GM04503 (cell line): ENCODE results near the gene PPP2R5E.
A peak's percentile ranks its signal among the peaks of the same experiment; 100 is the strongest.
"Not testable (repeated sequence)": the region's sequence is repeated elsewhere in the genome, so short reads cannot be mapped to it uniquely, and the experiment has no call there.

Experiments
- DNase-seq: peaks from one replicate; pipeline ENCODE4 v3.0.0-alpha.2; 2012; ENCODE audit warnings: low read depth

The PPP2R5E gene

DNA sequence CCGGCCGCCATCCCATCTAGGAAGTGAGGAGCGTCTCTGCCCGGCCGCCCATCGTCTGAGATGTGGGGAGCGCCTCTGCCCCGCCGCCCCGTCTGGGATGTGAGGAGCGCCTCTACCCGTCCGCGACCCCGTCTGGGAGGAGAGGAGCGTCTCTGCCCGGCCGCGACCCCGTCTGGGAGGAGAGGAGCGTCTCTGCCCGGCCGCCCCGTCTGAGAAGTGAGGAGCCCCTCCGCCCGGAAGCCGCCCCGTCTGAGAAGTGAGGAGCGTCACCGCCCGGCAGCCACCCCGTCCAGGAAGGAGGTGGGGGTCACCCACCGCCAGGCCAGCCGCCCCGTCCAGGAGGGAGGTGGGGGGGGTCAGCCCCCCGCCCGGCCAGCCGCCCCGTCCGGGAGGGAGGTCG, 20.7 kb downstream of the PPP2R5E start:
- DNase-seq: not testable (repeated sequence)

DNA sequence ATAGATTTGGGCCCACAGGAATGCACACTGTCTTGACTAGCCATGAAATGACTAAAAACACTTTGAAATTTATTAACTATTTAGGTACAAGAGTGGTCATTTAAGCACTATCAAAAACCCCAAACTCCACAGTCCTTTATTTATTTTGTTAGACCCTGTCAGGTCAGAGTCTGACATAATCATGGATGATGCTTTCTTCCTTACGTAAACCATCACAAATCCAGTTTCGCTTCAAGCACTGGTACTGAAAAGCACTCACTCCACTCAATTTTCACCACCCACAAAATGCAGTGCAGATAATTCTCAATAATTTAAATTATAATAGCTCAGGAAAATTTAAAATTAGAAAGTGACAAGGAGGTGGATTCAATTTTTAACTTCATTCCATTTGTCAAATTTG, 25.8 kb downstream of the PPP2R5E start:
- DNase-seq: no peak

DNA sequence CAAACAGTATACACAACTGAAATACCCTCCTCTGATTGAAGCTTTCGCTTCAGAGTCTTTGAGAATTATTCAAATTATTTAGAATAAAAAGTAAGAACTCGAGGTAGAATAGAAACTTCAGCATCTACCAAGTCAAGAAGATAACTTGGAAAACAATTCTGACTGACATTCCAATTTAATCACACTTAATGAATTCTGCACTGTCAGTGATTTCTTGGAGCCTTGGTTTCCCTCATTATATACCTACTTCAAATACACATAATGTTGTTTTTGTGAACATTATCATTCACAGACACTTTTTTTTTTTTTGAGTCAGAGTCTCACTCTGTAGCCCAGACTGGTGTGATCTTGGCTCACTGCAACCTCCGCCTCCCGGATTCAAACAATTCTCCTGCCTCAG, 27.9 kb downstream of the PPP2R5E start:
- no peak for DNase-seq

DNA sequence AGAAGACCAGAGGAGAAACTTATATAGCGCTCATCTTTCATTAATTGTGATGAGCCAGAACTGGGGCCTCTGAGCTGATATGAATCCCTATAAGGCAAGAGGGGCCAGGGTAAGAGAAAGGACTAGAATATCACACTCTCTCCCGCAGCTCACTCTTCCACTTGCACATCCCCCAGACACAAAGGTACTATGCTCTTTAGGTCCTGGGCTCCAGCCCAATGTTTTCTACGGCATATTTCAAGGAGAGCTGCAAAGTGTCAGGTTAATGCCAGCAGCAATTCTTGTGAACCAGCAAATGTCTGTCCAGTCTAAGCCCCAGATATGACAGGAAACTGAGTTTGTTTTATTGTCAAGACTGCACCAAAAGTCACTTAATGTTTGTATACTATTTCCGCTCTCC, 29.4 kb downstream of the PPP2R5E start:
- DNase-seq: no peak

DNA sequence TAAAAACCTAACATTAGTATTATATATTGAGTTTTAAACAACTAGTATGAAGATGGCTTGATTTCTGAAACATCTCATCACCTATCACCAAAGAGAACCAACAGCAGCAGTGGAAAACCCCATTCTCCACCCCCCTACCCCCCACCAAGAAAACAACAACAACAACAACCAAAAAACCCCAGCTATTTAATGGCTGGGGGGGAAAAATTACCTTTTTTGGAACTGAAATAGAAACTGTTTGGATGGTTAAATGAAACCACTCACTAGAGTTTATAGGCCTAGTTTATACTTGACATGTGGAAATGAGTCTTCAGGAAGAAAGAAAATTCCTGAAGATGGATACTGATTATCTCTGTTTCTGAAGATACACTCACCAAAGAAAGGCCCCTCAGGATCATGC, 30.3 kb downstream of the PPP2R5E start:
- no peak for DNase-seq

DNA sequence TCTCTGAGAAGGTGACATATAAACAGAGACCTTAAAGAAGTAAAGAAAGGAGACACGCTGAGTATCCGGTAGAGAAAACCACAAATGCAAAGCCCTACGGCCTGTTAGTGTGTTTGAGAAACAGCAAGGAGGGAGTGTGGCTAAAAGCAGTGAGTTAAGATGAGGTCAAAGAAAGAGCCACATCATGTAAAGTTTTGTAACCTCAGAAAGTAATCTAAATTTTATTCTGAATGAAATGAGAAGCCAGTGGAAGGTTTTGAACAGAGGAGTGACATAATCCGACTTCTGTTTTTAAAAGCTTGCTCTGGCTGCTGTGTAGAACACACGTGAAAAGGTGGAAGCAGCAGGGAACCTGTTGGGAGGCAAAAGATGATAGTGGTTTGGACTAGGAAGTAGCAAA, 32.6 kb downstream of the PPP2R5E start:
- no peak for DNase-seq

DNA sequence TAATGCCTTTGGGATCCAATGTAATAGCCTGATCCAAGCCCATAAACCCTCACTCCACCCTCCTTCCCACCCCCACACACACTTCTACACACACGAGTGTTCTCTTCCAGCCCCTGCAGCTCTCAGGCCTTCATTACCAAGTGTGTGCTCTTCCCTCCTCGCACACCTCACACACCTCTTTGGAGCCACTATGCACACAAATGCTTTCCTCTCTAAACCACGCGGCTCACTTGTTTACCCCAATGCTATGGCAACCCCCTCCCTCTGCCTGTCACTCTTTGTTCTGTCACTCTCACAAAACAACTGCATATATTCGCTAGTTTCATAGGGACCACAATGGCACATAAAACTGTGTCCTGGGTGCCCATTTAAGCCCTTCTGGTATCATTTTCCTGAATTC, 35.1 kb downstream of the PPP2R5E start:
- no peak for DNase-seq

DNA sequence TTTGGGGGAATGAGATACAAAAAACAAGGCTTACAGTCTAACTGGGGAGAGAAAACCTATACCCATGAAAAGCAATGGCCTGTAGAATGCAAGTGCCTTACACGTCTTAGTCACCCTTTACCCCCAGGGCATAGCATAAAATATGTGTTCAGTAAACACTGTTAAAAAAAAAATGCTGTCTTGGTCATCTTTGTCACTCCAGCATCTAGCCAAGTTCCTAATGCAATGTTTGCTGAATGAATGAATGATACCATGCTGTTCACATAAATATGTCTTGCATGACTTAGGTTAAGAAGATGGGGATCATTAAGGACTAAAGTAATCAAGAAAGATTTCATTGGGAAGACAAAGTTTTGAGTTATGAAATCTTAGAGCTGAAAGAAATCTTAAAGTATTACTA, 38.5 kb downstream of the PPP2R5E start:
- DNase-seq: no peak

DNA sequence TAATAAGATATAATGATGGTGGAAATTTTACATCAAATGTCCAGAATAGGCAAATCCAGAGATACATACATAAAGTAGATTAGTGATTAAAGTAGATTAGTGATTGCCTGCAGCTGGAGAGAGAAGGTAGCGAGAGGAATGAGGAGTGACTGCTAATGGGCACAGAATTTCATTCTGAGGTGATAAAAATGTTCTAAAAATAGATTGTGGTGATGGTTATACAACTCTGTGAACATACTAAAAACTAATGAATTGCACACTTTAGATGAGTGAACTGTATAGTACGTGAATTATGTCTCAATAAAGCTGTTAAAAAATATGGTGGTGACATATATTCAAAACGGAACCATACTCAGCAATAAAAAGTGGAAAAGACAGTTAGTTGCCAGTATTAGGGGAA, 41.7 kb downstream of the PPP2R5E start:
- no peak for DNase-seq

DNA sequence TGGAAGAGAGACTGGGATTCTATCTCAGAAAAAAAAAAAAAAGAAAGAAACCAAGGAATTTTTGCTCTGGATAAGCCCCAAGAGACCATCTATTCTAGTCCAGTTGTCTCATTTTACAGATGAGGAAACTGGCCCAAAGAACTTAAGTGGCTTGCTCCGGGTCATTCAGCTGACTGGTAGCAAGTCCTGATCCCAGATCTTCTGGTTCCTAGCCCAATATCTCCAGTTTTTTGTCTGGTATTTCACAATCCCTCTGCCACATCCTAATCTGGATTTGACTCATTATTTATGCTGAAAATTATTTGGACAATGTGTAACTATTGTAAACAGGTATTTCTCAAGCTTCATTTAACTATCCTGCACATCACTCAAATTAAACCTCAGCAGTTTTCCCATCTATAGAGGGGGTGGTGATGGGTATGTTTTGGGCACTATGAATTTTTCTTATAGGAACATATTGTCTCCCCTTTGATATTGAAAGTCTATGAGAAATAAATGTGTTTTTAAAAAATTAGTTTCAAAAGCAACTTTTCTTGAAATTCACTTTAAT, 43.4 kb downstream of the PPP2R5E start:
- DNase-seq: peak; percentile 42

DNA sequence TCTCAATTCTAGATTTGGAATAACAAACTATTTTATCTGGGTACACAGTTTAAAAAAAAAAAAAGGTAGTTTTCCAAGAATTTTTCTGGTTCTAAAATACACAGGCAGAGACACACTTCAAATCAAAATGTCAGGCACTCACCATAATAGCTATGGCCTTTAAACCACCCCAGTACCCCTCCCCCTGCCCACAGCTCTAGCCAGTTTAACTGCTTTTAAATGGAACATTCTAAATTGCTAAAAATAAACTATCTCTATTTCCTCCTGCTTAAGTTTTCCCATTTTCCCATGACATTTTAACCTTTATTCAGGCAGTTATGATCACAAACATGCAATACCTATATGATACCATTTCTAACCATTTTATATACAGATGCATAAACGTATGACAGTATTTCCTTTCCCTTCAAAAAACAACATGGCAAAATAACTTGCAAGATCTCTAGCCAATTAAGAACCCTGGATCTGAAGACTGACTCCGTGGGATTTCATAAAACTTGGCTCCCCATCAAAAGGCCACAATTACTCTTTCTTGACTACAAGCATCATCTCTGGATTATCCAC, 46.3 kb downstream of the PPP2R5E start:
- no peak for DNase-seq

DNA sequence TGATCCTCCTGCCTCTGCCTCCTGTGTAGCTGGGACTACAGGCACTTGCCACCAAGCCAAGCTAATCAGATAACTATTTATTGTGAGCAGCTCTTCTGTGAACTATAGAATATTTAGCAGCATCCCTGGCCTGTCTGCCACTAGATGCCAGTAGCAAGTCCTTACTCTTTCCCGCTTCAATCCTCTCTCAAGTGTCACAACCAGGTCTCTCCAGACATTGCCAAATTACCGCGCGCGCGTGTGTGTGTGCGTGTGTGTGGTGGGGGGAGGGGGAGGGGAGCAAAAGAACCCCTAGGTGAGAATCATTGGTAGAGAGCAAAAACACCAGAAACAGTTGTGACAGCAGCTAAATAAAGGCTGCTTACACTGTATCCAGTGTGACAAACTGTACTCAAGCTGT, 49.9 kb downstream of the PPP2R5E start:
- DNase-seq: no peak

DNA sequence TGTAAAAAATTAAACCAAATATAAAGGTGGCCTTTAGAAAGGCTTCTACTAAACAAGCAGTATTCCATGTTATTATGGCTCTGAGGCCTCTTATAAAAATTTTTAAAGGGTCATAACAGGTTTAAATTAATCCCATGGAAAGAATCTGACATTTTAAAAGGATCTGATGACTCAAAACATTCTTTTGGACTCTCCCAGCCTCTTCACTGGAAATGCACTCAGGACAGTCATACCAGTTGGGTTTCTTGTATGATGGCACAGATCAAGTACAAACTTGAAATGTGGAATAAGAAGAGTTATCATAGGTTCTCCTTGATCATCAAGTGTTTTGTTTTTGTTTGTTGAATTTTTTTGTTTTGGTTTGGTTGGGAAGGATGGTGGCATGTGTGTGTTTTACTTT, 50.8 kb downstream of the PPP2R5E start:
- DNase-seq: peak; percentile 68

DNA sequence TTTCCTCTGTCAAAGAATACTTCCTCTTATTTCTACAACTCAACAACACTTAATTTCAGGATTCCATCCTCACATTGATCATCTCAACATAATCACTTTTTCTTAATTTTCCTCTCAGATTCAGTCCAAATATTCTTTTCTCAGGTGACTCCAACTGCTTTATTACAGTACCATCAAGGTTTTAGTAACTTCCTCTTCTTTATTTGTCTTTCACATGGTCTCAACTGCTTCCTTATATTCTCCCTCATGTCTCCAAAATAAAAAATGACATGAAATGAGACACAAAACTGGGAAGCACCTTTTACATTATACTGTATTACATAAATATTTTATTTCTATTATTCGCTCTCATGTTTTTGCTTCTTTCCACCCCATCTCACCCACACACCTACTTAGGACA, 55.5 kb downstream of the PPP2R5E start:
- DNase-seq: no peak

DNA sequence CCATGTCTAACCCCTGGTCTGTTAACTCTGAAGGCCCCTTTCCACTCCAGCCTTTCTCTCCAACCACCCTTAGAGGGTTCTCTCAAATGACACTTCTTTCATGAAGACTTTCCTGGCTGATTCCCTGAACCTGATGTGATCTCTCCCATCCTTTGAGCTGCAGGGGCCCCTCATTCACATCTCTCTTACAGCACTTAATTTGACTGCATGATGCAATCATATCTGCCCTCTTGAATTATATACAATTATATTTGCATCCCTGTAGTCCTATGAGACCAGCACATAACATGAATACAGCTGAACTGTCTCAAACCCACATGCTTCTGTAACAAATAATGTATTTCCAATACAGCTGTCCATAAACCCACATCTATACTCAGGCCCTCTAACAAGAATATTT, 56.4 kb downstream of the PPP2R5E start:
- DNase-seq: no peak

DNA sequence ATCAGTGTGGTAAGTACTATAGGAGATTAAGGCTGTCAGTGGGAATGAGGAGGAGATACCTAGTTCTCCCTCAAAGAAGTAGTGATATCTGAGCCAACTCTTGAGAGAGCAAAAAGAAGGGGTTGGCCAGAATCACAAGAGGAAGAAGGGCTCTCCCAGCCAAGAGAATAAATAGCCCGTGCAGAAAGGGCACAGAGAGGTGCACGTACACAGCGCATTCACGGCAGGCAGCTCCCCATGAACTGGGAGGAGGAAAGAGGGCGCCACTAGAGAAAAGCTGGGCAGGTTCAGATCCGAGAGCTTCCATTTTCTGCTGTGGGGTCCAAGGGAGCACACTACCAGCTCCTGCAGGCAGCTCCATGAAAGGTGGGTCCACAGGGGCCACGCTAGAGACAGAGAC, 59.9 kb downstream of the PPP2R5E start:
- DNase-seq: no peak

DNA sequence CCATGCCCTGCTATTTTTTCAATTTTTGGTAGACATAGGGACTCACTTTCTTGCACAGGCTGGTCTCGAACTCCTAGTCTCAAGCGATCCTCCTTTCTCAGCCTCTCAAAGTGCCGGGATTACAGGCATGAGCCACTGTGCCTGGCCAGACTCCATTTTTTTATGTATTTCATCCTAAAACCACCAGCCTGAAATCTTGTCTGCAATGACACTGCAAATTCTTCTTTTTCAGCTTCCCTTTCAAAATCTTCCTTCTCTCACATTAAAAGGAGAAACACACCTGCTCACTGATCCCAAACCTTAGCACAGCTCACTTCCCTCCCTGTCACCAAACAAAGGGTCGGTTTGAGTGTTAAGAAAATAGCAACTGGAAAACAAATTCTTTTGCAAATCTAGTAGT, 62.6 kb downstream of the PPP2R5E start:
- no peak for DNase-seq

DNA sequence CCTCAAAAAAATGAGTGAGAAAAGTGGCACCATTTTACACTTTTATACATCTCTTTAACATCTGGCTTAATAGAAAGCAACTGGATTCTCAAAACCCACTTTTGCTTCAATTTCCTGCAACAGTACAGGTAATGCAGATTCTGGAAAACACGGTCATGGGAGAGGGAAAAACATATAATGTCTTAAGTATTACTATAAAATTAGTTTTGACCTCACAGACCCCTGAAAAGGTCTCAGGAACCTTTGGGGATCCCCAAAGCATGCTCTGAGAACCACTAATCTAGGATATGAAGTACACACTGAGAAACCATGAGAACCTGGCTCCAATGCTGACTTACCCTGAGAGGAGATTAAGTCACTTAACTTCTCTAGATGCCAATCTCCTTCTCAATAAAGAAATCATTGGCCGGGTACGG, 64.7 kb downstream of the PPP2R5E start:
- DNase-seq: no peak

DNA sequence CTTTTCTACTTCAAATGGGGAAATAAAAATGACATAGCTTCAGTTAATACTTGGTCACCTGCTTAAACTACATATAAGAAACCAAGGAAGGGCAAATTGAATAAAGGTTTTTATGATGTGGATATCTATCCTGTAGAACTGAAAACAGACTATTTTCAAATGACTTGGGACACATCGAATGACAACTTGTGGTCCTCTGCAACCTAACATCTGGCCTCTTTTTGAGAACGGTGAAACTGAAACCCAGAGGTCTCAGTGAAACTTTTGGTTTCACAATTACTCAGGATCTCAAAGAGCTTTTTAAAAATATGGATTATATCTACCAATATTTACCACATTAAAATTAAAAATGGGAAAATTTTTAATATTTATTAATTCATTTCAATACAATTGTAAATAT, 65.2 kb downstream of the PPP2R5E start:
- DNase-seq: no peak

DNA sequence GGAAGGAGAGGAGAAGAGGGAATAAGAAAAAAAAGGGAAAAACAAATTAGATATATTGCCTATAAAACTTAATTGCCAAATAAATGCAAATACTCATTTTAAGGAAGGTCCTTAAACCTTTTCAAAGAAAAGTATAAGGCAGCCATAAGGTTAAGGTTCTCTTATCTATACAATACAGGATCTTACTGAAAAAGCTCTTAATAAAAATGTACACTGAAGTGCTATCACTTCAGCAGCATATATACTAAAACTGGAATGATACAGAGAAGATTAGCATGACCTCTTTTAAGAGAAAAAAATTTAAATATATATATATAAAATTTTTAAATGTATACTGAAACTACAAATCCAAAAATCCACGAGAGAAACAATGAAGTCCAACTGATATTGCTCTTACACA, 65.6 kb downstream of the PPP2R5E start:
- DNase-seq: no peak

DNA sequence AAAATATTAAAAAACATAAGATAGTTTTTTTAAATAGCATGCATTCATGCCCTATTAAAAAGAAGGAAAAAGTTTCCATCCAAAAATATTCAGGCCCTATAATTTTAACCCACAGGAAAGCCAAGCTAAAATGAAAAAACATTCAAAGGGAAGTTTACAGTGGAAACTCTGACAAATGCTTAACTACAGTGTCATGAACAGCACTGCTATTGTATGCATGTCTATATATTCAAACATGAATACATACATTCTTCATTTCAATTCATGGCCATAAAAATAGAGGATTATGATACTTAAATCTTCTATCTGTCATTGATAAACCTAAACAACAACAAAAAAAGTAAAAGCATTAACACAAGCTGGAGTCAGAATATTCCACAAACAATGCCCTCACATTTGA, 67.4 kb downstream of the PPP2R5E start:
- DNase-seq: no peak

DNA sequence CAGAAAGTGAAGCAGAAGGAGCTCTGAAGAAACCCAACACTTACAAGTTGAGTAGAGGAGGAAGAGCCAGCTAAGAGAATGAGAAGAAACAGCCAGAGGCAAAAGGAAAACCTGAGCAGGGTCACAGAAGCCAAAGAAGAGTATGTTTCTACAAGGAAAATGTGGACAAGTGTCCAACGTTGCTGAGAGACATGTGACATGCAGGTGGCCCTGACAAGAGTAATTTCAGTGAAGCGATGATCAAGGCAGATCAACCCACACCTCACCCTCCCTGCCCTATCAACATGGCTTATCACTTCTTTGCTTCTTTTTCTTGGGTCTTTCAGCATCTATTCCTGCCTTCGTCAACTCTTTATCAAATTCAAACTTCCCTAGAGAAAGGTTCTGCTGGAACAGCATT, 68.3 kb downstream of the PPP2R5E start:
- no peak for DNase-seq

DNA sequence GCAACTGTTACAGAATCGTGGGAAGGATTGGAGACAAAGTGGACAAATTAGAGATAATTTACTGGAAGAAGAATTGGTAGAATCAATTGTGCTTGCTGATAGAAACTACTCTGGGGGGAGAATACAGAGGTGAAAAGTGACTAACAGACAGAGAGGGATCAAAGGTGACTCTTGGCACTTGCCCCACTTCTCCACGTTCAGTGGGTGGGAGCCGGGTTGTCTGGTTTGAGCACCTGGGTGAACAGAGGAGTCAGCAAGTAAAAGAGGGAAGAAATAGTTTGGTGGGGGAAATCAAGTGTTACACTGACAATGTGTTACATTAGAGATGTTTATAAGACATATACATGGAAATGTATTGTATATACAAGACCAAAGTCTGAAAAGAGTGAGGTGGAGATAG, 69.1 kb downstream of the PPP2R5E start:
- DNase-seq: no peak

DNA sequence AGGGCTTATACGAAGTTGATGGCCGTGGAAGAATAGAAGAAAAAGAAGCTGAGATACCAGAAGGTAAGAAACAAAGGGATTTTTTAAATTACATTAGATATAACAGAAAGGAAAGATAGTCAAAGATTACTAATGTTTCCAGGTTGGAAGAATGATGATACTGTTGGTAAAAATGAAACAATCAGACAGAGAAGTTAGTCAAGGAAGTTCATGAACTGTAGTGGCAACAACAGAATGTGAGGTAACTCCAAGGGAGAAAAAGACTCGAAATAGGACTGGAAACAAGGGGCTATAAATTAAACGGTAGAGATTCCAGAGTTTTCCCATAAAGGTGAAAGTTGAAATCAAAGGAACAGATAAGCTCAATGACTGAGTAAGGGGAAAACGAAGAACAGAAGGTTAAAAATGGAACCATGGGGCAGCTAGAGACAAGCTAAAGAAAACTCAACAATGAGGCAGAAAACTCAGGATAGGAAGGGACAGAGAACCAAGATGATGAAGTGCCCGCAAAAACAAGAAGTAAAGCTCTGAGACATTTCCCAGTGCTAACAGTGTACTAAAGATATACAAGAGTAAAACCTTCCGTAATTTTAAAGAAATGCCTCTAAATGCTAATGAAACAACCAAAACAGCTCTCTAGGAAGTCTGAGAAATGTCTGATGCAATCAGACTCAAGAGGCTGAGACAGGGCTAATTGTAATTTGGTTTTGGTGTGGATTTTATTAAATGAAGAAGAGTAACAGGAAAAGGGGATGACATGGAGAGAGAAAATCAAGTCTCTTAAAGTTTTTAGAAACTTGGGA, 70.0 kb downstream of the PPP2R5E start:
- no peak for DNase-seq
